Muscle of leg (tissue), 11 donors: ENCODE results near the gene GRPEL2. TPM values are rescaled to one million over a fixed set of nuclear protein-coding genes. Genes with fewer than 3 reads are reported as not detected.
A peak's percentile ranks its signal among the peaks of the same experiment; 100 is the strongest.
"Not testable (repeated sequence)": the region's sequence is repeated elsewhere in the genome, so short reads cannot be mapped to it uniquely, and the experiment has no call there.

Experiments
- DNase-seq: peaks from one replicate; pipeline ENCODE4 v3.0.0; 2013
- H3K27ac ChIP-seq: one replicate; pipeline ENCODE4 v1.5.1; 2013; ENCODE audit warnings: mild to moderate bottlenecking, low read length, control low read depth
- H3K27me3 ChIP-seq: one replicate; pipeline ENCODE4 v1.6.1; 2013; ENCODE audit warnings: low read length; ENCODE audit not compliant: control insufficient read depth, insufficient read depth
- H3K36me3 ChIP-seq: one replicate; pipeline ENCODE4 v1.6.1; 2013; ENCODE audit warnings: low read length; ENCODE audit not compliant: control insufficient read depth, insufficient read depth
- H3K4me1 ChIP-seq: one replicate; pipeline ENCODE4 v1.6.1; 2013; ENCODE audit warnings: low read length; ENCODE audit not compliant: control insufficient read depth, insufficient read depth
- H3K4me3 ChIP-seq: one replicate; pipeline ENCODE4 v1.5.1; 2013; ENCODE audit warnings: low read length, control low read depth
- H3K9me3 ChIP-seq: replicated peaks from 2 replicates; pipeline ENCODE4 v1.6.1; 2013; ENCODE audit warnings: low read depth, low read length; ENCODE audit not compliant: control insufficient read depth
- WGBS: methylation state at CpG from one replicate; pipeline ENCODE4 v1.1.5; 2013; ENCODE audit warnings: missing lambda C conversion rate; ENCODE audit not compliant: insufficient coverage; 5-methylcytosine and 5-hydroxymethylcytosine counted together
- polyA plus RNA-seq, 8 donors: library from polyadenylated mRNA; unstranded; fragments of 120-200 nt; gene quantifications; one replicate each; pipeline versions ENCODE4 v1.2.1 to v1.2.3, GENCODE V29; 2013; ENCODE audit warnings: inconsistent platforms in 1 of 8, low replicate concordance in 1 of 8; ENCODE audit not compliant: insufficient read length in 8 of 8, insufficient read depth in 1 of 8
- total RNA-seq: library from RNA; stranded (reverse); fragments of 120-200 nt; gene quantifications from one replicate; pipeline ENCODE4 v1.2.4, GENCODE V29; 2013

GRPEL2 gene
- total and polyA plus RNA-seq, 9 donors, result 11.0 to 22.6 (median 14.1) TPM

- Histone ChIP-seq H3K27me3 (no peaks in the 10 kb centered on the region), H3K36me3 (no peaks in the 10 kb centered on the region), H3K4me3 (no peak overlapping the region), H3K9me3 (no peaks in the 10 kb centered on the region), H3K4me1 (peaks cover 41% of the 10 kb centered on the region), H3K27ac (no peak overlapping the region)
- DNase-seq, result no peak
- 61% methylated on average over 7 of the region's 11 CpGs for WGBS
These were observed 44.5 kb downstream of the GRPEL2 start for GRCh38 chr5:149389552-149390495.

GRCh38 chr5:149391076-149391475 is 45.8 kb downstream of the GRPEL2 start:
- not testable (repeated sequence) for DNase-seq, H3K36me3 ChIP-seq, H3K27ac ChIP-seq, H3K9me3 ChIP-seq, H3K27me3 ChIP-seq, H3K4me3 ChIP-seq
- WGBS, result 73% methylated on average over 4 of the region's 6 CpGs
- peaks cover 32% of the 10 kb centered on the region for H3K4me1 ChIP-seq

- Histone ChIP-seq H3K9me3 (no peaks in the 10 kb centered on the region), H3K4me3 (no peak overlapping the region), H3K36me3 (no peaks in the 10 kb centered on the region), H3K27me3 (no peaks in the 10 kb centered on the region), H3K4me1 (peaks cover 30% of the 10 kb centered on the region), H3K27ac (no peak overlapping the region)
- no peak for DNase-seq
- 63% methylated on average over 6 of the region's 6 CpGs for WGBS
These were observed 46.2 kb downstream of the GRPEL2 start for GRCh38 chr5:149391524-149391923.

GRCh38 chr5:149392718-149393117 is 47.4 kb downstream of the GRPEL2 start:
- Histone ChIP-seq H3K36me3 (no peaks in the 10 kb centered on the region), H3K9me3 (no peaks in the 10 kb centered on the region), H3K27ac (no peak overlapping the region), H3K4me1 (peaks cover 21% of the 10 kb centered on the region), H3K27me3 (no peaks in the 10 kb centered on the region), H3K4me3 (no peak overlapping the region)
- 84% methylated on average over 5 of the region's 19 CpGs for WGBS
- DNase-seq, result no peak

GRCh38 chr5:149394996-149395395 is 49.7 kb downstream of the GRPEL2 start:
- not testable (repeated sequence) for H3K4me3 ChIP-seq, DNase-seq, H3K4me1 ChIP-seq, H3K27ac ChIP-seq, H3K9me3 ChIP-seq, H3K27me3 ChIP-seq, H3K36me3 ChIP-seq

- no peak overlapping the region for H3K27ac ChIP-seq
These were observed 52.2 kb downstream of the GRPEL2 start for GRCh38 chr5:149397530-149397929.

GRCh38 chr5:149398747-149399266 is 53.5 kb downstream of the GRPEL2 start:
- DNase-seq, H3K36me3 ChIP-seq, H3K9me3 ChIP-seq, H3K27me3 ChIP-seq, H3K4me3 ChIP-seq, H3K27ac ChIP-seq: not testable (repeated sequence)
- H3K4me1 ChIP-seq, result peaks cover 14% of the 10 kb centered on the region
- WGBS, result 58% methylated on average over 3 of the region's 7 CpGs

More at GRCh38 chr5:149397530-149397929, 52.2 kb downstream of the GRPEL2 start:
- H3K36me3 ChIP-seq, result no peaks in the 10 kb centered on the region
- no peaks in the 10 kb centered on the region for H3K9me3 ChIP-seq
- WGBS, result 71% methylated on average over 3 of the region's 6 CpGs
- H3K4me1 ChIP-seq, result peaks cover 14% of the 10 kb centered on the region
- no peak for DNase-seq
- H3K27me3 ChIP-seq, result no peaks in the 10 kb centered on the region
- no peak overlapping the region for H3K4me3 ChIP-seq

- Histone ChIP-seq H3K27ac (peak overlapping the region; percentile 83), H3K27me3 (no peaks in the 10 kb centered on the region)
These were observed 54.5 kb downstream of the GRPEL2 start for GRCh38 chr5:149399775-149400174.

GRCh38 chr5:149400304-149400703 is 55.0 kb downstream of the GRPEL2 start:
- Histone ChIP-seq H3K27me3 (no peaks in the 10 kb centered on the region), H3K4me3 (no peak overlapping the region), H3K4me1 (peaks cover 21% of the 10 kb centered on the region), H3K9me3 (no peaks in the 10 kb centered on the region), H3K27ac (peak overlapping the region; percentile 83), H3K36me3 (no peaks in the 10 kb centered on the region)
- DNase-seq, result peak; percentile 91
- 26% methylated on average over 4 of the region's 6 CpGs for WGBS

More at GRCh38 chr5:149399775-149400174, 54.5 kb downstream of the GRPEL2 start:
- H3K9me3 ChIP-seq, result no peaks in the 10 kb centered on the region
- no peak for DNase-seq
- peaks cover 16% of the 10 kb centered on the region for H3K4me1 ChIP-seq
- no peaks in the 10 kb centered on the region for H3K36me3 ChIP-seq
- H3K4me3 ChIP-seq, result no peak overlapping the region

GRCh38 chr5:149401051-149401450 is 55.8 kb downstream of the GRPEL2 start:
- peaks cover 28% of the 10 kb centered on the region for H3K4me1 ChIP-seq
- WGBS, result no CpG with 5 or more reads among the region's 2 CpGs
- H3K27me3 ChIP-seq, result no peaks in the 10 kb centered on the region
- H3K27ac ChIP-seq, result peak overlapping the region; percentile 83
- H3K9me3 ChIP-seq, result no peaks in the 10 kb centered on the region
- no peaks in the 10 kb centered on the region for H3K36me3 ChIP-seq
- no peak overlapping the region for H3K4me3 ChIP-seq
- DNase-seq, result no peak
